Smooth muscle cell (in vitro differentiated cells): ENCODE measurements around the gene TSC22D1. TPM values are rescaled to one million over a fixed set of nuclear protein-coding genes. Genes with fewer than 3 reads are reported as not detected.
A peak's percentile ranks its signal among the peaks of the same experiment; 100 is the strongest.

Experiments
- DNase-seq: peaks from one replicate; lab custom pipeline; 2025; ENCODE audit not compliant: unreplicated experiment; lab: John Stamatoyannopoulos, UW
- H2AFZ ChIP-seq: fragments of 200-600 bp; sonication (generic); 2 replicates; pipeline ENCODE4 v1.6.0; 2016; ENCODE audit warnings: antibody characterized with exemption, low read depth, mild to moderate bottlenecking
- H3F3A ChIP-seq: fragments of 200-600 bp; sonication (generic); 2 replicates; pipeline ENCODE4 v1.6.0; 2017; ENCODE audit warnings: antibody characterized with exemption, low read depth
- H3K27ac ChIP-seq: fragments of 200-600 bp; sonication (generic); 2 replicates; pipeline ENCODE4 v1.5.1; 2016; ENCODE audit warnings: low read depth, mild to moderate bottlenecking
- H3K27me3 ChIP-seq: fragments of 200-600 bp; sonication (generic); 2 replicates; pipeline ENCODE4 v1.6.1; 2016; ENCODE audit warnings: low read depth, mild to moderate bottlenecking
- H3K36me3 ChIP-seq: fragments of 200-600 bp; sonication (generic); 2 replicates; pipeline ENCODE4 v1.5.1; 2016; ENCODE audit warnings: low read depth
- H3K4me1 ChIP-seq: fragments of 200-600 bp; sonication (generic); 2 replicates; pipeline ENCODE4 v1.5.1; 2016; ENCODE audit warnings: low read depth
- H3K4me2 ChIP-seq: fragments of 200-600 bp; sonication (generic); 2 replicates; pipeline ENCODE4 v1.6.0; 2016; ENCODE audit warnings: mild to moderate bottlenecking
- H3K4me3 ChIP-seq: fragments of 200-600 bp; sonication (generic); 2 replicates; pipeline ENCODE4 v1.5.1; 2016; ENCODE audit warnings: mild to moderate bottlenecking
- H3K79me2 ChIP-seq: fragments of 200-600 bp; sonication (generic); 2 replicates; pipeline ENCODE4 v1.6.0; 2016; ENCODE audit warnings: low read depth, mild to moderate bottlenecking
- H3K9ac ChIP-seq: fragments of 200-600 bp; sonication (generic); 2 replicates; pipeline ENCODE4 v1.6.0; 2016; ENCODE audit warnings: low read depth
- H3K9me3 ChIP-seq: fragments of 200-600 bp; sonication (generic); replicated peaks from 2 replicates; pipeline ENCODE4 v1.5.1; 2016; ENCODE audit warnings: low read depth
- H4K20me1 ChIP-seq: fragments of 200-600 bp; sonication (generic); 2 replicates; pipeline ENCODE4 v1.6.0; 2016; ENCODE audit warnings: low read depth
- WGBS: methylation state at CpG from one replicate; pipeline ENCODE4 v1.1.7; 2016; ENCODE audit warnings: low lambda C conversion rate; 5-methylcytosine and 5-hydroxymethylcytosine counted together
- polyA plus RNA-seq: library from polyadenylated mRNA; unstranded; fragments of >200 nt; fragmentation: Nextera tagmentation; extraction: Ambion mirVana; gene quantifications from 2 replicates; pipeline ENCODE4 v1.2.1, GENCODE V29; 2016
- total RNA-seq: library from RNA; depleted of rRNA; stranded (reverse); fragments of >200 nt; gene quantifications from 2 replicates; pipeline ENCODE4 v1.2.3, GENCODE V29; 2014
- TF ChIP-seq, protein P1 (sequence below): fragments of 200-600 bp; sonication (generic); IDR thresholded peaks from 2 replicates; pipeline ENCODE4 v1.5.1; 2017; ENCODE audit warnings: borderline replicate concordance, mild to moderate bottlenecking, antibody characterized with exemption; ENCODE audit not compliant: insufficient read depth, poor library complexity, severe bottlenecking

TSC22D1 gene
- total and polyA plus RNA-seq, 2 experiments from 2014 or later: 117 to 159 TPM

- no peak for DNase-seq
- Histone ChIP-seq H3K9me3 (no peaks in the 10 kb centered on the region), H3K4me2 (no peak overlapping the region), H2AFZ (no peak overlapping the region), H3K9ac (no peak overlapping the region), H3K27me3 (no peaks in the 10 kb centered on the region), H4K20me1 (no peaks in the 10 kb centered on the region), H3F3A (no peaks in the 10 kb centered on the region), H3K79me2 (no peaks in the 10 kb centered on the region), H3K4me3 (no peak overlapping the region), H3K27ac (no peak overlapping the region), H3K36me3 (no peaks in the 10 kb centered on the region), H3K4me1 (no peaks in the 10 kb centered on the region)
- TF ChIP-seq, protein P1, sequence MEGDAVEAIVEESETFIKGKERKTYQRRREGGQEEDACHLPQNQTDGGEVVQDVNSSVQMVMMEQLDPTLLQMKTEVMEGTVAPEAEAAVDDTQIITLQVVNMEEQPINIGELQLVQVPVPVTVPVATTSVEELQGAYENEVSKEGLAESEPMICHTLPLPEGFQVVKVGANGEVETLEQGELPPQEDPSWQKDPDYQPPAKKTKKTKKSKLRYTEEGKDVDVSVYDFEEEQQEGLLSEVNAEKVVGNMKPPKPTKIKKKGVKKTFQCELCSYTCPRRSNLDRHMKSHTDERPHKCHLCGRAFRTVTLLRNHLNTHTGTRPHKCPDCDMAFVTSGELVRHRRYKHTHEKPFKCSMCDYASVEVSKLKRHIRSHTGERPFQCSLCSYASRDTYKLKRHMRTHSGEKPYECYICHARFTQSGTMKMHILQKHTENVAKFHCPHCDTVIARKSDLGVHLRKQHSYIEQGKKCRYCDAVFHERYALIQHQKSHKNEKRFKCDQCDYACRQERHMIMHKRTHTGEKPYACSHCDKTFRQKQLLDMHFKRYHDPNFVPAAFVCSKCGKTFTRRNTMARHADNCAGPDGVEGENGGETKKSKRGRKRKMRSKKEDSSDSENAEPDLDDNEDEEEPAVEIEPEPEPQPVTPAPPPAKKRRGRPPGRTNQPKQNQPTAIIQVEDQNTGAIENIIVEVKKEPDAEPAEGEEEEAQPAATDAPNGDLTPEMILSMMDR: no peak
- WGBS: 89% methylated on average over 10 of the region's 10 CpGs
Observed at GRCh38 chr13:44416301-44416700, 159.8 kb downstream of the TSC22D1 start.

- H2AFZ ChIP-seq: no peak overlapping the region
- H3K27ac ChIP-seq: no peak overlapping the region
- H3K4me3 ChIP-seq: no peak overlapping the region
- WGBS: 77% methylated on average over 13 of the region's 15 CpGs
- no peak overlapping the region for H3K4me2 ChIP-seq
- H3K27me3 ChIP-seq: no peaks in the 10 kb centered on the region
- DNase-seq: no peak
- H4K20me1 ChIP-seq: no peaks in the 10 kb centered on the region
- no peaks in the 10 kb centered on the region for H3F3A ChIP-seq
- TF ChIP-seq, protein P1: no peak
- H3K4me1 ChIP-seq: no peaks in the 10 kb centered on the region
- H3K36me3 ChIP-seq: no peaks in the 10 kb centered on the region
- H3K79me2 ChIP-seq: no peaks in the 10 kb centered on the region
- no peaks in the 10 kb centered on the region for H3K9me3 ChIP-seq
- no peak overlapping the region for H3K9ac ChIP-seq
Observed at GRCh38 chr13:44415815-44416214, 160.3 kb downstream of the TSC22D1 start.

DNA sequence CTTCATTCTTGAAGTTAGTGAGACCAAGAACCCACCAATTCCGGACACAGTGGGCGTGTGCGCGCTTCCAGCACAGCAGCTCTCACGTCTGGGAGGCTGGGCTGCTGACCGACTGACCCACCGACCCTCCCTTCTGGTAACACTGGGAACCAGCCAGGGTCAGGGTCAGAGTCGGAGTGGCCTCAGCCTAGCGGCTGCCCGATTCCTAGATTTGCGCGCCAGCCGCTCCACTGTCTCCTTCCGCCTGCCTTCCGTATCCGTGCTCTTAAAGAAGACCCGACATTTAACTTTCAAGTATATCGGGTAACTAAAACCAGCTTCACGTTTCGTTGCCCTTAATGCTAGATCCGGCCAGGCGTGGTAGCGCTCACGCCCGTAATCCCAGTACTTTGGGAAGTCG lies 161.4 kb downstream of the TSC22D1 start:
- TF ChIP-seq, protein P1: no peak
- H3K4me3 ChIP-seq: no peak overlapping the region
- H3K27me3 ChIP-seq: no peaks in the 10 kb centered on the region
- 98% methylated on average over 26 of the region's 26 CpGs for WGBS
- H4K20me1 ChIP-seq: no peaks in the 10 kb centered on the region
- no peaks in the 10 kb centered on the region for H3K4me1 ChIP-seq
- H3K9me3 ChIP-seq: no peaks in the 10 kb centered on the region
- no peaks in the 10 kb centered on the region for H3F3A ChIP-seq
- H3K4me2 ChIP-seq: no peak overlapping the region
- no peaks in the 10 kb centered on the region for H3K36me3 ChIP-seq
- no peak overlapping the region for H3K9ac ChIP-seq
- H3K79me2 ChIP-seq: no peaks in the 10 kb centered on the region
- no peak overlapping the region for H3K27ac ChIP-seq
- DNase-seq: no peak
- no peak overlapping the region for H2AFZ ChIP-seq

DNA sequence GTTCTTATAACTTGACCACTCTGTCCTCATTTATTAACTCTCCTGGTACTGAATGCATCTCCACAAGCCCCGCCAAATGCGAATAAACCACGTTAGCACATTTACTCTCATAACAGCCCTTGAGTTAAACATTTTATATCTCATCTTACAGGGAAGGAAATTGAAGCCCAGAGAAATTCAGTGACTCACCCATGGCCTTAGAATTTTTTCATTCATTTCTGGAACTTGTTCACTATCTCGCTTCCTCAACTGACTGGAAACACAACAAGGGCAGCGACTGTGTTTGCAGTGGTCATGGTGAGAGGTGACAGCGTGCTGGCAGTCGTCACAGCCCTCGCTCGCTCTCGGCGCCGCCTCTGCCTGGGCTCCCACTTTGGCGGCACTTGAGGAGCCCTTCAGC lies 163.0 kb downstream of the TSC22D1 start:
- no peak overlapping the region for H3K27ac ChIP-seq
- H3K36me3 ChIP-seq: no peaks in the 10 kb centered on the region
- no peaks in the 10 kb centered on the region for H3K79me2 ChIP-seq
- H3K4me2 ChIP-seq: no peak overlapping the region
- H3F3A ChIP-seq: no peaks in the 10 kb centered on the region
- peak overlapping the region; percentile 60 for H2AFZ ChIP-seq
- no peak overlapping the region for H3K9ac ChIP-seq
- no peaks in the 10 kb centered on the region for H3K27me3 ChIP-seq
- TF ChIP-seq, protein P1: no peak
- H3K4me3 ChIP-seq: no peak overlapping the region
- no peaks in the 10 kb centered on the region for H3K9me3 ChIP-seq
- H3K4me1 ChIP-seq: no peaks in the 10 kb centered on the region
- no peaks in the 10 kb centered on the region for H4K20me1 ChIP-seq
- WGBS: 91% methylated on average over 13 of the region's 13 CpGs
- no peak for DNase-seq
